Fibroblast of the aortic adventitia (primary cell): ENCODE measurements around the gene KLHL26. TPM values are rescaled to one million over a fixed set of nuclear protein-coding genes. Genes with fewer than 3 reads are reported as not detected.
"Not testable (repeated sequence)": the region's sequence is repeated elsewhere in the genome, so short reads cannot be mapped to it uniquely, and the experiment has no call there.

Experiments
- DNase-seq: peaks from one replicate; pipeline ENCODE4 v3.0.0-alpha.2; 2010; ENCODE audit warnings: low read depth
- H3K4me3 ChIP-seq: 2 replicates; pipeline ENCODE4 v1.5.1; 2011; ENCODE audit warnings: low read depth, mild to moderate bottlenecking, control low read depth, low read length, moderate library complexity
- CTCF ChIP-seq: IDR thresholded peaks from 2 replicates; pipeline ENCODE4 v1.5.1; 2011; ENCODE audit warnings: mild to moderate bottlenecking, low read length, control low read depth, inconsistent platforms; ENCODE audit not compliant: insufficient read depth
- total RNA-seq: library from RNA; depleted of rRNA; stranded (reverse); fragments of >200 nt; gene quantifications from 2 replicates; pipeline ENCODE4 v1.2.3, GENCODE V29; 2012; ENCODE audit warnings: low replicate concordance

KLHL26 gene
- total RNA-seq, 1 donor: 3.9 TPM

GRCh38 chr19:18676692-18677091 is 39.9 kb downstream of the KLHL26 start:
- TF ChIP-seq CTCF: no peak
- no peak overlapping the region for H3K4me3 ChIP-seq
- DNase-seq: no peak

- no peak for TF ChIP-seq CTCF
- DNase-seq: no peak
- no peak overlapping the region for H3K4me3 ChIP-seq
Observed at GRCh38 chr19:18677156-18677555, 40.3 kb downstream of the KLHL26 start.

- not testable (repeated sequence) for DNase-seq, H3K4me3 ChIP-seq
Observed at GRCh38 chr19:18680148-18680547, 43.3 kb downstream of the KLHL26 start.

- peak overlapping the region; percentile 65 for H3K4me3 ChIP-seq
- no peak for TF ChIP-seq CTCF
- DNase-seq: no peak
Observed at GRCh38 chr19:18682807-18683108, 45.9 kb downstream of the KLHL26 start.

- peak within 1 kb of the TSS; percentile 84 for H3K4me3 ChIP-seq
- TF ChIP-seq CTCF: no peak
- DNase-seq: peak; percentile 79
Observed at GRCh38 chr19:18683109-18683957, 46.5 kb downstream of the KLHL26 start, which contains the start of gene CRTC1. Gene CRTC1 (plus strand): TSS chr19:18683680. CDS start chr19:18683703, 23 bp downstream.

GRCh38 chr19:18683958-18684641 is 47.3 kb downstream of the KLHL26 start:
- no peak for TF ChIP-seq CTCF
- no peak for DNase-seq
- peak overlapping the region; percentile 84 for H3K4me3 ChIP-seq

- TF ChIP-seq CTCF: no peak
- no peak for DNase-seq
- H3K4me3 ChIP-seq: peak overlapping the region; percentile 84
Observed at GRCh38 chr19:18684642-18684993, 47.8 kb downstream of the KLHL26 start.
